Amniotic stem cell (primary cell): ENCODE results near the gene SPEG.
"Not testable (repeated sequence)": the region's sequence is repeated elsewhere in the genome, so short reads cannot be mapped to it uniquely, and the experiment has no call there.

Source experiments
- DNase-seq: peaks from one replicate; lab custom pipeline; 2025; lab: John Stamatoyannopoulos, UW

SPEG gene

DNA sequence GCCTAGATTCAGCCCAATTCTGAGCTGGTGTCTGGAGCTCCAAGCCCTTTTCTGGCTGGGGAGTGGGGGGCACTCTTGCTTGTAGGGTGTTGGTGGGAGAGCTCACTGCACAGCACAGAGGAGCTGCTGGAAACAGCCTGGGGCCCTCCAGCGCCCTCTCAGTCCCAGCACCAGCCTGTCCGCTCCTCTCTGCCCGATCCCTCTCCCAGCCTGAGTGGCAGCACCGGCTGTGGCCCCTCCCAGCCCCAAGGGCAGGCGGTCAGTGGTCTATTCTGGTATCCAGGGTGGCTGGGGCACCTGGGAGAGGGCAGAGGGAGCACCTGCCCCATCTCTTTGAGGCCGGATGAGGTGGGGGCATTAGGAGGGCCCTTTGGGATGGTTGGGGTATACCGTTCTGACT lies 29.7 kb upstream of the SPEG start:
- no peak for DNase-seq

DNA sequence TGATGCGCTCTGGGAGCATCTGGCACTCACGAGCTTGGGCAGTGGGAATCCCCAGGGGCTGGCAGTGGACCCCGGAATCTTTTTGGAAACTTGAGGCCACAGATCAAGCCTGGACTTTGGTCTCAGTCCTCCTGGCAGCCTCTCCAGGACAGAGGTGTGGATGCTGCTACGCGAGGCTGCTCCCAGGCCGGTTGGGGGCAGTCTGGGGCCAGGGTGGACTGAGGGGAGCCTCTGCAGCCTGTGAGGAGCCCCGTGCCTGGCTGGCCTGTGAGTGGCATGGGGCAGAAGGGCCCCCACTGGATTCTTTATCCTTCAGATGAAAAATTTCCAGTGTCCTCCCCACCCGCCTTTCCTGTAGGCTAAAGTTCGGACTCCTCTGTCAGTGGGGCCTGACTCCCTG lies 29.2 kb upstream of the SPEG start:
- DNase-seq: no peak

DNA sequence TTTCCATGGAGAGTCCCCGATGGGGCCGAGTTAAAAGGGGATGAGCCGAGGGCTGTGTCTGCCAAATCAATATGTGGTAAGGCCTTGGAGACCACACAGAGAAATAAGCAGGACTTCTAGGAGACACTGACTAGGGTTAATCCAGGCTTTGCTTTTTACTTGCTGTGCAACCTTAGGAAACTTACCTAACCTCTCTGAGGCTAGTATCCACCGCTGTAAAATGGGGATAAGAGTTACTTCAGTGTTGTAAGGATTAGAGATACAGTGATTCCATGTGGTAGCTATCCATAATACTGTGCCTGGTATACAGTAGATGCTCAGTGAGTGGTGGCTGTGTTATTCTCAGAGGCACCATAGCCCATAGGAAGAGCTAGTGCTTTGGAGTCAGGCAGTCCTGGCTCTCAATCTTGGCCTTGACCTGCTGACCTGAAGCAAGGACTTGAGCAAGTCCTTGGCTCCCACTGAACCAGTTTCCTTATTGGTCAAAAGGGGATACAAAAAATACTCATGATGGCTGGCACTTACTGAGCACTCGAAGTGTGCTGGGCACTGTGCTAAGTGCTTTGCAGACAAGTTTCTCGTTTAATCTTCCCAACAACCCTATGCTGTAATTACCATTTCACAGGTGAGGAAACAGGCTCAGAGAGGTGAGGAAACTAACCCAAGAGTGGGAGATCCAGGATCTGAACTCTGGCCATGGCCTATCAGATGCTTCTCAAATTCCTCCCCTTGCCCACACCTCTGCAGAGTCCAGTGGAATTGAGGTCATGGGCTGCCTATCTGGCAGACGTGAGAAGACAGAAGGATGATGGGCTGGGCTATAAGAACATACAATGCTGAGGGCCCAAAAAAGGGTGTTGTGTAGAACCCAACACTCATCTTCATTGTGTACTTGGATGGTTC lies 28.4 kb upstream of the SPEG start:
- DNase-seq: no peak

DNA sequence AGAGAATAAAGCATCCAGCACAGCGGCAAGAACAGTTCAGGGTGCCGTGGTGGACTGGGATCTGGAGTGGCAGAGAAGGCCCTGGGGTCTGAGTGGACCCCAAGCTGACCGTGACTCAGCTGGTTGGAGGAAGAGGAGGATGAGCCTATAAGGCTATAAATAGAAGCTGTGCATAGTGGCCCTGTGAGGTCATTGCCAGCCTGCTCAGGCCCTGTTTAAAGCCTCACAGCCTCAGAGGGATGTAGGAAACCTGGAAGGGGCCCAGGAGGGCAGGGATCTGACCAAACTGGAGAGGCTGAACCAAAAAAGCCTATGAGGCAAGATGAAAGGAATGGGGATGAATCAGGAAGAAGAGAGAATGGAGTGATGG lies 27.8 kb upstream of the SPEG start:
- DNase-seq: peak; percentile 89

DNA sequence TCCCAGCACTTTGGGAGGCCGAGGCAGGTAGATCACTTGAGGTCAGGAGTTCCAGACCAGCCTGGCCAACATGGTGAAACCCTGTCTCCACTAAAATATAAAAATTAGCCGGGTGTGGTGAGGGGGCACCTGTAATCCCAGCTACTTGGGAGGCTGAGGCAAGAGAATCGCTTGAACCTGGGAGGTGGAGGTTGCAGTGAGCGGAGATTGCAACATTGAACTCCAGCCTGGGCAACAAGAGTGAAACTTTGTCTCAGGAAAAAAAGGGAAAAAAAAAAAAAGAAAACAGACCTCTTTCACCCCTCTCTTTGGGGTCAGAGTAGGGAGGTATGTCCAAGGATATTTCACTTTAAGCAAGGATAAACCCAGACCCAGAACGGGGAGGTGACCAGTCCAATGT lies 27.3 kb upstream of the SPEG start:
- not testable (repeated sequence) for DNase-seq

DNA sequence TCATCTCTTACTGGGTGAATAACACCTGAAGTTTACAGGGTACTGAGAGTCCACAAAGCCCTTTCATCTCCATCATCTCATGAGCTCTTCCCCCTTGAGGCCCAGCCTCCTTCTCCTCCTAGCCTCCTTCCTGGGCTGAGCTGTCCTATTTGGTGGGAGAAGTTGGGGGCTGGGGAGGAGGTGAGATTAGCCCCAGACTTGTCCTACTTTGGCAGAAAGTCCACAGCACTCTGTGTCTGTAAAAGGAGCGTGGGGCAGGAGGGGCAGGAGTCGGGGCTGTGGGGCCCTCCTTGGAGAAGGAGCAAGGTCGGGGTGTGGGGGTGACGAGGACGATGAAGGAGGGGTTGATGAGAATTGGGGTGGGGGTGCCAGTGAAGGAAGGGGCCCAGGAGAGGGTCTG lies 26.4 kb upstream of the SPEG start:
- DNase-seq: no peak

DNA sequence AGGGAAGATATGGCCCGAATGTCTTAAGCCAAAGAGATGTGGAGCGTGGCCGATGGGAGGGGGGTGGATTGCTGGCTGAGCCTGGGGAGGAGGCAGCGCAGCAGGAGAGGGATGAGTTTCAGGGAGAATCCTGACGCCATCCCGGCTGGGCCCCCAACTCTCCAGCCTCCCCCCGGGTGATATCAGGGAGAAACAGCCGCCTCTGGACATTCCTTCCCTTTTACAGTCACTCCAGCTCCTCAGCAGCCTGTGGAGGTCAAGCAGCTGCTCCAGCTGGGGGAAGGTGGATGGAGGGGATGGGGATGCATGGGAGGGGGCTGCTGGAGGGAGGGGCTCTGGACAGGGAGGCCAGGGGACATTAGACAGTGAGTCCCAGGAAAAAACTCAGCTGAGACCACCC lies 26.0 kb upstream of the SPEG start:
- DNase-seq: no peak

DNA sequence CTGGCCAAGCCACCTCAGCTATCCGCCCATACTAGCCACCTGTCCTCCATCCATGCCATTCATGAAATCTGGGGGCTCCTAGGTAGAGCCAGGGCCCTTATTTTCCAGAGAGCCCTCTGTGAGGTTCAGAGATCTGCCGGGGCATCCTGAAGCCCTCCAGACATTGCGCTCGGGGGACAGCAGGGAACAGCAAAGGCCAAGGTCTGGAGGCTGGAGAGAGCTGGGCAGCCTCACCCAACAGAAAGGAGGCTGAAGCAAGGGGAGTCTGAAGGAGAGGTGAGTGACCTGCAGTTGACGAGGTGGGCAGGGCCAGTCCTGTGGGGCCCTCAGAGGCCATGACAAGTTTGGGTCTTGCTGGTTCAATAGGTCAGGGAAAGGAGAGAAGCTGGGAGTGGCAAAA lies 25.0 kb upstream of the SPEG start:
- no peak for DNase-seq

DNA sequence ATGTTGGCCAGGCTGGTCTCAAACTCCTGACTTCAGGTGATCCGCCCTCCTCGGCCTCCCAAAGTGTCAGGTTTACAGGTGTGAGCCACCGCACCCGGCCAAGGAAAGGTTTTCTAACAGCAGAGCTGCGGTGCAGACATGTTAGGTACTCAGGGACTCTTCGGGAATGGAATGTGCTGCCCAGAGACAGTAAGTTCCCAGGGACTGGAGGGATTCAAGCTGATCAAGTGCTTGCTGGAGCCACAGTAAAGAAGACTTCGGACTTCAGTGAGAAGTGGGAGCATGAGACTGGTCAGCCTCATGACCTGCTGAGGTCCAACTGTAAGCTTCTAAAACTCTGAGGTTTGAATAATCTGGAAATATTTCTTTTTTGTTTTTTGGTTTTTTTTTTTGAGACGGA lies 24.3 kb upstream of the SPEG start:
- no peak for DNase-seq

DNA sequence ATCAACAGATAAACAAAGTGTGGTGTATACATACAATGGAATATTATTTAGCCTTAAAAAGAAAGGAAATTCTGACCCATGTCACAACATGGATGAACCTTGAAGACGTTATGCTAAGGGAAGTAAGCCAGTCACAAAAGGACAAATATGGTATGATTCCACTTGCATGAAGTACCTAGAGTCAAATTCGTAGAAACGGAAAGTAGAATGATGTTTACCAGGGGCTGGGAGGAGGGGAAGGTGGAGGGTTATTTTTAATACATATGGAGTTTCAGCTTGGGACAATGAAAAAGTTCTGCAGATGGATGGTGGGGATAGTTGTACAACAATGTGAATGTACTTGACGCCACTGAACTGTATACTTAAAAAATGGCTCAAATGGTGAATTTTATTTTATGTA lies 19.8 kb upstream of the SPEG start:
- DNase-seq: no peak

DNA sequence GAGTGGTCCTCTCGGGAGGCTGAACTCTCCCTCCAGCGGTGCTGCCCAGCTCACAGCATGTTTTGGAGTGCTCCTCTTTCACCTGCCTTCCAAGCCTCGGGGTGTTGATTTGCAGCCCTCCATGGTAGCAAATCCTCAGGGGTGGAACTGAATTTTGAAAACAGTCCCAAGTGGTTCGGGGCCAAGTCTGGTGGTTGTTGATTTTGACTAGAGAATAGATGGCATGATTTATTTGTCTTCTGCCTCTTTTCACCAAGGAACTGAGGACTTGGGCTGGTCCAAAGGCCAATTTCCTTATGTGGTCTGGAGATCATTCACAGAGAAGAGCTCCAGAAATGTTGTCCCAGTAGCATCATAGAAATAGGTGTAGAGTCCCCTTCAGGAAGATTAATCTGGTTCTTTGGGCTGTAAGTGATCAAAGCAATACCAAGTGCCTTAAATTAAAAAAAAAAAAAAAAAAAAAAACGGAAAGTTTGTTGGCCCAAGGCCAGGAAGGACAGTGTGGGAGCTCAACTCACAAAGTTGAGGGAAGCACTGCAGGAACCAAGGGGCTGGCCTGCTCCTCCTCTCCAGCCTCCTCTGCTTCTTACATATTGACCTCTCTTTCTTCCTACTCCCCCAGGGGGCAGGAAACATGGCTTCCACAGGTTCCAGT lies 18.9 kb upstream of the SPEG start:
- no peak for DNase-seq

DNA sequence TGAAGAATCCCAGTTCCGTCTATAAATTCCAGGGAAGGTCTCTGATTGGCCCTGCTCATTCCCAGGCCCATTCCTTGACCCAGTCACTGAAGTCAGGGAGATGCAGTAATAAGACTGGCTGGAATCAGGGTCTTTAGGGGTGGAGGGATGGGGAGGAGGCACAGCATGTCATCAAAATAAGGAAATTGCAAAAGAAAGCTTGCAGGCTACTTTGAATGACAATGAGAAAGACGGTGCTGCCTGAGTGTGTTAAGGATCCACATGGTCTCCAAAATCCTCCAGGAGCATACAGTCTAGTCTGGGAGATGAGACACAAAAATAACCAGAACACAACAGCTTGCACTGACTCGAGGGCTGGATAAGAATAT lies 18.4 kb upstream of the SPEG start:
- no peak for DNase-seq

DNA sequence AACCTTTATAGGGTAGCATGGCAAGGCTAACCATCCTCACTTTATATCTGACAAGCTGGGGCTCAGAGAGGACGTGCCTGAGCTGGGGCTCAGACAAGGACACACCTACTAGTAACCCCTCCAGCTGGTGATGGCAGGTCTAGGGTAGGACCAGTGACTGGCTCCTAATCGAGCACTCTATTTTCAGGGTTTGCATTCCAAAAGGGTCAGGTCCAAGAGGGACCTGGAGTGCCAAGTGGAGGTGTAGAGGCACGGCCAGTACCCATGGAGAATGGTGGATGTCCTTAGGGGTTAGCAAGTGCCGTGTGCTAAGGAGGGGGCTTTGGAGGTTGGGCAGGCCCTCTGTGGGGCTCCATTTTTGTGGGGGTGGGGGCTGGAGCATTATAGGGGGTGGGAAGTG lies 17.7 kb upstream of the SPEG start:
- no peak for DNase-seq

DNA sequence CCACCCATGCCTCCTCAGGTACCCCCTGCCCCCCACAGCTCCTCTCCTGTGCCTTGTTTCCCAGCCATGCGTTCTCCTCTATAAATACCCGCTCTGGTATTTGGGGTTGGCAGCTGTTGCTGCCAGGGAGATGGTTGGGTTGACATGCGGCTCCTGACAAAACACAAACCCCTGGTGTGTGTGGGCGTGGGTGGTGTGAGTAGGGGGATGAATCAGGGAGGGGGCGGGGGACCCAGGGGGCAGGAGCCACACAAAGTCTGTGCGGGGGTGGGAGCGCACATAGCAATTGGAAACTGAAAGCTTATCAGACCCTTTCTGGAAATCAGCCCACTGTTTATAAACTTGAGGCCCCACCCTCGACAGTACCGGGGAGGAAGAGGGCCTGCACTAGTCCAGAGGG lies 17.3 kb upstream of the SPEG start:
- DNase-seq: no peak

DNA sequence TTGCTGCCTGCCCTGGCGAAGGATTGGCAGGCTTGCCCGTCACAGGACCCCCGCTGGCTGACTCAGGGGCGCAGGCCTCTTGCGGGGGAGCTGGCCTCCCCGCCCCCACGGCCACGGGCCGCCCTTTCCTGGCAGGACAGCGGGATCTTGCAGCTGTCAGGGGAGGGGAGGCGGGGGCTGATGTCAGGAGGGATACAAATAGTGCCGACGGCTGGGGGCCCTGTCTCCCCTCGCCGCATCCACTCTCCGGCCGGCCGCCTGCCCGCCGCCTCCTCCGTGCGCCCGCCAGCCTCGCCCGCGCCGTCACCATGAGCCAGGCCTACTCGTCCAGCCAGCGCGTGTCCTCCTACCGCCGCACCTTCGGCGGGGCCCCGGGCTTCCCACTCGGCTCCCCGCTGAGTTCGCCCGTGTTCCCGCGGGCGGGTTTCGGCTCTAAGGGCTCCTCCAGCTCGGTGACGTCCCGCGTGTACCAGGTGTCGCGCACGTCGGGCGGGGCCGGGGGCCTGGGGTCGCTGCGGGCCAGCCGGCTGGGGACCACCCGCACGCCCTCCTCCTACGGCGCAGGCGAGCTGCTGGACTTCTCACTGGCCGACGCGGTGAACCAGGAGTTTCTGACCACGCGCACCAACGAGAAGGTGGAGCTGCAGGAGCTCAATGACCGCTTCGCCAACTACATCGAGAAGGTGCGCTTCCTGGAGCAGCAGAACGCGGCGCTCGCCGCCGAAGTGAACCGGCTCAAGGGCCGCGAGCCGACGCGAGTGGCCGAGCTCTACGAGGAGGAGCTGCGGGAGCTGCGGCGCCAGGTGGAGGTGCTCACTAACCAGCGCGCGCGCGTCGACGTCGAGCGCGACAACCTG lies 16.3 kb upstream of the SPEG start, which contains the start of gene DES:
DES (plus strand) TSS at position 223 of the 857 bp plus-strand sequence; CDS start at position 309, 86 bp downstream.
- DNase-seq: no peak

DNA sequence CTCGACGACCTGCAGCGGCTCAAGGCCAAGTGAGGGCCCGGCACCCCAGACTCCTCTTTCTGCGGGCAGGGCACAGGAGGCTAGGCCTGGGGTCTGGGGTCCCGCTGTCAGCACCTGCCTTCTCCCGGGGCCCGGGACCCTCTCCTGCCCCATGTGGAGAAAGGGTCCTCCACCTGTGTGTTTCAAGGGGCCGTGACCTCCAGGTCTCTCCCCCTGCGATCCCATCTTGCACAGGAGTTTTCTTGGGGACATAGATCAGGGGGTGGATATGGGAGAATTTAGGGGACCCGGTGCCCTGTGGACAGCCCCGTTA lies 15.7 kb upstream of the SPEG start:
- no peak for DNase-seq

DNA sequence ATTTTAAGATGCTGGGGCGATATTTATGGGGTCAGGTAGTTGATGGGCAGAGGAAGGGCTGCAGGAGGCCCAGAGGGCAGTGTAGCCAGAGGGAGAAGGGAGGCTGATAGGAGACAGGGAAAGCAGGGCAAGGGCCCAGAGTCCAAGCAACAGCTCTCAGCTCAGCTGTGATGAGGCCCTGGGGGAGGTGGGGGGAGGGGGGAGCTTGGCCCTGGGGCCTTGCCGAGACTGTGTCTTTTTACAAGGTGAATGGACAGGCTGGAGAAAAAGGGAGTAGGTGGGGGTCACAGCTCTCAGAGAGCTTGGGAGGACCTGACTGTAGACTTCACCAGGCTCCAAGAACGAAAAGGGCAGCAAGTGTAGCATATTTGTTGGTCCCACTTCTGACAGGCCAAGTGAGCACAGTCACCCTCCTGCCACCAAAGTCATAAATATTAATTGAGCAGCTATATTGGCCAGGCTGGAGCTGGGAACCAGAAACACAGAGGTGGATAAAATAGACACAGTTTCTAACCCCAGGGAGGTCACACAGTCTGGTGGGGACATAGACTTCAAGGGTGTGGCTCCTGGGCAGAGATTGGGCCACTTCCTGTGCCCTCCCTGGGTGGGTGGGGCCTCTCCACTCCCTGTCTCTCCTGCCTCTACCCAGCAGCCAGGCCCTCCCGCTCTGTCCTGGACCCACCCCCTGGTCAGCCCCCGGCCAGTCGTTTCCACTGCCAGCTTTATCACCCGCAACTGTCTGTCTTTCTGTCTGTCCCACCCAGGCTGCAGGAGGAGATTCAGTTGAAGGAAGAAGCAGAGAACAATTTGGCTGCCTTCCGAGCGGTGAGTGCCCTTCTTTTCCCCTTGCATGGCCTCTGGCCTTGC lies 15.1 kb upstream of the SPEG start:
- no peak for DNase-seq

DNA sequence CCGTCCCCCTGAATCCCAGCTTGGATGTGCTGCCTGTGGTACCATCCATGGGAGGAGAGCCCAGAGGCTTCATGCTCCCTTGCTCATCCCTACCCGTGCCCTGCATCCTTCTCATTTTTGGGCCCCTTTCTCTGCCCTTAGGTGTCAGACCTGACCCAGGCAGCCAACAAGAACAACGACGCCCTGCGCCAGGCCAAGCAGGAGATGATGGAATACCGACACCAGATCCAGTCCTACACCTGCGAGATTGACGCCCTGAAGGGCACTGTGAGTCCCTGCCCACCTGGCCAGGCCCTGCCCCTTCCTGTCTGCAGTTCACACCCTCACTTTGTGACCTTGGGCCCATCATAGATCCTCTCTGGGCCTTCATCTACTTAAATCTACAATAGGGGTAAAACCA lies 14.0 kb upstream of the SPEG start:
- DNase-seq: no peak

DNA sequence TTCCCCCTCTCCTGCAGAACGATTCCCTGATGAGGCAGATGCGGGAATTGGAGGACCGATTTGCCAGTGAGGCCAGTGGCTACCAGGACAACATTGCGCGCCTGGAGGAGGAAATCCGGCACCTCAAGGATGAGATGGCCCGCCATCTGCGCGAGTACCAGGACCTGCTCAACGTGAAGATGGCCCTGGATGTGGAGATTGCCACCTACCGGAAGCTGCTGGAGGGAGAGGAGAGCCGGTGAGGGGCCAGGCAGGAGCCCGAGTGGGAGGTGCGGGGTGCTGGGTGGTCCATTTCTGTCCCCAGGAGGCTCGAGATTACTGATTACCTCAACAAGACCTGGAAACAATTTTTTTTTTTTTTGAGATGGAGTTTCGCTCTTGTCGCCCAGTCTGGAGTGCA lies 13.3 kb upstream of the SPEG start:
- no peak for DNase-seq

DNA sequence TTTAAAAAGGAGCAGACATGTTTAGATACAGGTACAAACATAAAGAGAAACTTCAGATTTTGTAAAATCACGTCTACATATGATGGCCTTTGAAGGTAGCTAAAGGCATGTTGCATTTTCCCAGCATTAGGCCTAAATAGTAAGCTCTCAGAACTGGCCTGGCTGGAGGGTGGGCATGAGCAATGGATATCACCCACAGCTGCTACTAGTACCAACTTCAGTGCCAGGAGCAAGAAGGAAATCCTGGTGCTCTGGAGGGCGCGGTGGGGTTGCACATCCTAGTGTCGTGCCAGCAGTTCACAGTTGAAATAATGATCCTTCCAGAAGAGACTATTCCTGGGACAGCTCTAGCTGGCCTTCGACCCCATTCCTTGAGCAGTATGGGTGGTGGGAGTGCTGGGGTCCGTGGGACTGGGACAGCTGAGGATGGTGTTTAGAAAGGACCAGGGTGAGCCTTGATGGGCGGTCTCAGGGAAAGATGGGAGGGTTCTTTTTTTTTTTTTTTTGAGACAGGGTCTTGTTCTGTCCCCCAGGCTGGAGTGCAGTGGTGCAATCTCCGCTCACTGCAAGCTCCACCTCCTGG lies 11.6 kb upstream of the SPEG start:
- DNase-seq: no peak

DNA sequence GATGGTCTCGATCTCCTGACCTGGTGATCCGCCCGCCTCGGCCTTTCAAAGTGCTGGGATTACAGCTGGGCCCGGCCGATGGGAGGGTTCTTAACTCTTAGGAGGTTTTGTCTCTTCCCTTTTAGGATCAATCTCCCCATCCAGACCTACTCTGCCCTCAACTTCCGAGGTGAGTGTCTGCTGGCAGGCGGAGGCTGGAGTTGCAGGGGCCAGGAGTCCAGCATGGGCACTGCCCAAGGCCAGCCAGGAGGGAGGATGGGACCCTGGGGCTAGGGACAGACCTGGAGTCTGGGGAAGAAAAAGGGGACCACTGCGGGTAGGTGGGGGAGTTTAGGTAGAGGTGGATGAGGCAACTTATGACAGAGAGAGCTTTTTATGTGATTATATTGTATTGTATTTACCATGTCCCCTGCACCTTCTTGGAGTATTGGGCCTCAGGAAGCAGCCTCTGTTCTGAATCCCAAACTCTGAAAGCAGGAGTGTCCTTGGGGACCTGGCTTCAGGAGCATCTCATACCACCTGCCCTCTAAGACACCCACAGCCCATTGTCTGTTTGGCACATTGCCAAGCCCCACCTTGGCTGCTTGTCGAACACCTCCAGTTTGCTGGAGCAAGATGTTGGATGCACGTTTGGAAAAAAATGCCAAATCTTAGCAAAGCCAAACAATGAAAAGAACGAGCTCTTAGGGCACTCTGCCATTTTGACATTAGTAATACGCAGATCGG lies 10.8 kb upstream of the SPEG start:
- no peak for DNase-seq
